Measurements from ENCODE around the gene TNFRSF12A. TPM values are rescaled to one million over a fixed set of nuclear protein-coding genes. Genes with fewer than 3 reads are reported as not detected.
"Not testable (repeated sequence)": the region's sequence is repeated elsewhere in the genome, so short reads cannot be mapped to it uniquely, and the experiment has no call there.

TNFRSF12A gene
- total RNA-seq, 2 donors from 2014 or later: 9.7 to 11.9 TPM

- ATAC-seq (replicated peaks): no peak
- Mint-ChIP-seq H3K27me3 (peaks cover 4% of the 10 kb centered on the region), H3K9me3 (no peaks in the 10 kb centered on the region), H3K4me3 (no peak overlapping the region), H3K36me3 (ENCODE audit: low read depth) (peaks cover 24% of the 10 kb centered on the region), H3K27ac (peak overlapping the region; percentile 36), H3K4me1 (peaks cover 23% of the 10 kb centered on the region)
These were observed 30.8 kb downstream of the TNFRSF12A start for GRCh38 chr16:3051009-3051408.

GRCh38 chr16:3051494-3051893, 31.3 kb downstream of the TNFRSF12A start:
- peaks cover 4% of the 10 kb centered on the region for H3K27me3 Mint-ChIP-seq
- H3K4me3 Mint-ChIP-seq: no peak overlapping the region
- peaks cover 27% of the 10 kb centered on the region for H3K36me3 Mint-ChIP-seq (ENCODE audit: low read depth)
- peaks cover 23% of the 10 kb centered on the region for H3K4me1 Mint-ChIP-seq
- no peak for ATAC-seq (replicated peaks)
- H3K27ac Mint-ChIP-seq: peak overlapping the region; percentile 36
- no peaks in the 10 kb centered on the region for H3K9me3 Mint-ChIP-seq

GRCh38 chr16:3052571-3053329, 32.6 kb downstream of the TNFRSF12A start:
- peaks cover 39% of the 10 kb centered on the region for H3K36me3 Mint-ChIP-seq (ENCODE audit: low read depth)
- ATAC-seq (replicated peaks): peak; percentile 69
- not testable (repeated sequence) for H3K27ac Mint-ChIP-seq, H3K9me3 Mint-ChIP-seq, H3K4me3 Mint-ChIP-seq, H3K27me3 Mint-ChIP-seq
- H3K4me1 Mint-ChIP-seq: peaks cover 31% of the 10 kb centered on the region

- not testable (repeated sequence) for ATAC-seq (replicated peaks); H3K27ac Mint-ChIP-seq; H3K9me3 Mint-ChIP-seq; H3K4me3 Mint-ChIP-seq; H3K27me3 Mint-ChIP-seq
- Mint-ChIP-seq H3K36me3 (ENCODE audit: low read depth) (peaks cover 41% of the 10 kb centered on the region), H3K4me1 (peaks cover 31% of the 10 kb centered on the region)
These were observed 33.2 kb downstream of the TNFRSF12A start for GRCh38 chr16:3053330-3053710.

- no peaks in the 10 kb centered on the region for H3K9me3 Mint-ChIP-seq
- H3K4me1 Mint-ChIP-seq: peaks cover 37% of the 10 kb centered on the region
- ATAC-seq (replicated peaks): no peak
- H3K36me3 Mint-ChIP-seq (ENCODE audit: low read depth): peaks cover 54% of the 10 kb centered on the region
- peak overlapping the region; percentile 88 for H3K4me3 Mint-ChIP-seq
- peak overlapping the region; percentile 26 for H3K27ac Mint-ChIP-seq
- H3K27me3 Mint-ChIP-seq: no peaks in the 10 kb centered on the region
These were observed 35.0 kb downstream of the TNFRSF12A start for GRCh38 chr16:3054965-3055733.

- H3K36me3 Mint-ChIP-seq (ENCODE audit: low read depth): peaks cover 54% of the 10 kb centered on the region
- ATAC-seq (replicated peaks); H3K27ac Mint-ChIP-seq; H3K27me3 Mint-ChIP-seq; H3K9me3 Mint-ChIP-seq: not testable (repeated sequence)
- H3K4me1 Mint-ChIP-seq: peaks cover 43% of the 10 kb centered on the region
- peak overlapping the region; percentile 88 for H3K4me3 Mint-ChIP-seq
These were observed 35.6 kb downstream of the TNFRSF12A start for GRCh38 chr16:3055734-3056115.

GRCh38 chr16:3056336-3057180, 36.4 kb downstream of the TNFRSF12A start:
- Mint-ChIP-seq H3K27ac (no peak overlapping the region), H3K4me3 (peak overlapping the region; percentile 88), H3K27me3 (no peaks in the 10 kb centered on the region), H3K4me1 (peaks cover 44% of the 10 kb centered on the region), H3K36me3 (ENCODE audit: low read depth) (peaks cover 54% of the 10 kb centered on the region), H3K9me3 (no peaks in the 10 kb centered on the region)
- no peak for ATAC-seq (replicated peaks)

GRCh38 chr16:3057181-3058138, 37.3 kb downstream of the TNFRSF12A start:
- peak overlapping the region; percentile 88 for H3K4me3 Mint-ChIP-seq
- H3K27ac Mint-ChIP-seq: peak overlapping the region; percentile 23
- H3K27me3 Mint-ChIP-seq: no peaks in the 10 kb centered on the region
- peaks cover 54% of the 10 kb centered on the region for H3K36me3 Mint-ChIP-seq (ENCODE audit: low read depth)
- H3K9me3 Mint-ChIP-seq: no peaks in the 10 kb centered on the region
- H3K4me1 Mint-ChIP-seq: peaks cover 42% of the 10 kb centered on the region
- ATAC-seq (replicated peaks): no peak

GRCh38 chr16:3058139-3059030, 38.2 kb downstream of the TNFRSF12A start:
- Mint-ChIP-seq H3K9me3 (no peaks in the 10 kb centered on the region), H3K36me3 (ENCODE audit: low read depth) (peaks cover 53% of the 10 kb centered on the region), H3K4me1 (peaks cover 42% of the 10 kb centered on the region), H3K4me3 (peak overlapping the region; percentile 88), H3K27ac (peak overlapping the region; percentile 61), H3K27me3 (no peaks in the 10 kb centered on the region)
- ATAC-seq (replicated peaks): peak; percentile 47

- no peaks in the 10 kb centered on the region for H3K27me3 Mint-ChIP-seq
- peaks cover 40% of the 10 kb centered on the region for H3K4me1 Mint-ChIP-seq
- H3K27ac Mint-ChIP-seq: peak overlapping the region; percentile 92
- H3K36me3 Mint-ChIP-seq (ENCODE audit: low read depth): peaks cover 46% of the 10 kb centered on the region
- ATAC-seq (replicated peaks): peak; percentile 90
- H3K4me3 Mint-ChIP-seq: peak overlapping the region; percentile 88
- H3K9me3 Mint-ChIP-seq: no peaks in the 10 kb centered on the region
These were observed 39.0 kb downstream of the TNFRSF12A start for GRCh38 chr16:3059041-3059722.

GRCh38 chr16:3059723-3060242, 39.6 kb downstream of the TNFRSF12A start:
- peaks cover 46% of the 10 kb centered on the region for H3K36me3 Mint-ChIP-seq (ENCODE audit: low read depth)
- H3K4me1 Mint-ChIP-seq: peaks cover 41% of the 10 kb centered on the region
- peak overlapping the region; percentile 88 for H3K4me3 Mint-ChIP-seq
- no peaks in the 10 kb centered on the region for H3K27me3 Mint-ChIP-seq
- ATAC-seq (replicated peaks): no peak
- peak overlapping the region; percentile 92 for H3K27ac Mint-ChIP-seq
- H3K9me3 Mint-ChIP-seq: no peaks in the 10 kb centered on the region
